HG03159 (cell line): ENCODE measurements around the gene IGSF11.
A peak's percentile ranks its signal among the peaks of the same experiment; 100 is the strongest.
"Not testable (repeated sequence)": the region's sequence is repeated elsewhere in the genome, so short reads cannot be mapped to it uniquely, and the experiment has no call there.

Source experiments
- ATAC-seq: cut with Tn5 transposase; IDR thresholded peaks from one replicate; pipeline ENCODE4 v1.9.1; 2021; ENCODE audit warnings: mild to moderate bottlenecking, moderate library complexity; ENCODE audit not compliant: unreplicated experiment

IGSF11 gene

GRCh38 chr3:119034256-119035013 lies at the start of gene IGSF11:
IGSF11 (minus strand) TSS chr3:119034846; CDS start chr3:119034582, 264 bp downstream.
- ATAC-seq, result peak; percentile 97

GRCh38 chr3:119080364-119080763 lies 45.7 kb upstream of the IGSF11 start:
- no peak for ATAC-seq

- ATAC-seq, result no peak
Measured at GRCh38 chr3:119073258-119074001, 38.8 kb upstream of the IGSF11 start.

GRCh38 chr3:119072451-119072850 lies 37.8 kb upstream of the IGSF11 start:
- ATAC-seq, result not testable (repeated sequence)

GRCh38 chr3:119069725-119070124 lies 35.1 kb upstream of the IGSF11 start:
- ATAC-seq, result no peak

- no peak for ATAC-seq
Measured at GRCh38 chr3:119063471-119063870, 28.8 kb upstream of the IGSF11 start.

GRCh38 chr3:119062892-119063291 lies 28.2 kb upstream of the IGSF11 start:
- ATAC-seq, result no peak

- no peak for ATAC-seq
Measured at GRCh38 chr3:119044593-119044992, 9.9 kb upstream of the IGSF11 start.

GRCh38 chr3:119042162-119042561 lies 7.5 kb upstream of the IGSF11 start:
- no peak for ATAC-seq

- no peak for ATAC-seq
Measured at GRCh38 chr3:119035014-119035346, 334 bp upstream of the IGSF11 start.

GRCh38 chr3:119033393-119034255 lies 1.0 kb downstream of the IGSF11 start:
- ATAC-seq, result no peak

- no peak for ATAC-seq
Measured at GRCh38 chr3:119025171-119025795, 9.4 kb downstream of the IGSF11 start.

- ATAC-seq, result no peak
Measured at GRCh38 chr3:119019767-119020518, 14.7 kb downstream of the IGSF11 start.

- ATAC-seq, result no peak
Measured at GRCh38 chr3:119018690-119019463, 15.8 kb downstream of the IGSF11 start.

GRCh38 chr3:119015942-119016341 lies 18.7 kb downstream of the IGSF11 start:
- no peak for ATAC-seq

- no peak for ATAC-seq
Measured at GRCh38 chr3:119013951-119014350, 20.7 kb downstream of the IGSF11 start.

- ATAC-seq, result no peak
Measured at GRCh38 chr3:119011528-119011927, 23.1 kb downstream of the IGSF11 start.

GRCh38 chr3:118997190-118997589 lies 37.5 kb downstream of the IGSF11 start:
- no peak for ATAC-seq

- no peak for ATAC-seq
Measured at GRCh38 chr3:118991775-118992174, 42.9 kb downstream of the IGSF11 start.
